ENCODE measurements around the gene ID4.
A peak's percentile ranks its signal among the peaks of the same experiment; 100 is the strongest.

ID4 gene

GRCh38 chr6:19836799-19837510, at the start of gene ID4:
Gene ID4, plus strand, starts transcription at chr6:19837370. Its CDS starts 385 bp downstream, at chr6:19837755.
- peak; percentile 61 for DNase-seq (ENCODE audit: extremely low read depth, low read depth)
- TF ChIP-seq CTCF (IDR thresholded peaks at IDR 0.05; ENCODE audit: low read depth, low read length, missing control alignments) = no peak
- peak within 1 kb of the TSS; percentile 50 for H3K4me3 ChIP-seq (replicated peaks; ENCODE audit: low read depth, low read length)

- TF ChIP-seq CTCF (IDR thresholded peaks at IDR 0.05; ENCODE audit: low read depth, low read length, missing control alignments) = no peak
- no peak overlapping the region for H3K4me3 ChIP-seq (replicated peaks; ENCODE audit: low read depth, low read length)
- DNase-seq (ENCODE audit: extremely low read depth, low read depth) = no peak
Observed at GRCh38 chr6:19788686-19789085, 48.5 kb upstream of the ID4 start.

- no peak overlapping the region for H3K4me3 ChIP-seq (replicated peaks; ENCODE audit: low read depth, low read length)
- no peak for TF ChIP-seq CTCF (IDR thresholded peaks at IDR 0.05; ENCODE audit: low read depth, low read length, missing control alignments)
- no peak for DNase-seq (ENCODE audit: extremely low read depth, low read depth)
Observed at GRCh38 chr6:19789100-19789803, 47.9 kb upstream of the ID4 start.

DNA sequence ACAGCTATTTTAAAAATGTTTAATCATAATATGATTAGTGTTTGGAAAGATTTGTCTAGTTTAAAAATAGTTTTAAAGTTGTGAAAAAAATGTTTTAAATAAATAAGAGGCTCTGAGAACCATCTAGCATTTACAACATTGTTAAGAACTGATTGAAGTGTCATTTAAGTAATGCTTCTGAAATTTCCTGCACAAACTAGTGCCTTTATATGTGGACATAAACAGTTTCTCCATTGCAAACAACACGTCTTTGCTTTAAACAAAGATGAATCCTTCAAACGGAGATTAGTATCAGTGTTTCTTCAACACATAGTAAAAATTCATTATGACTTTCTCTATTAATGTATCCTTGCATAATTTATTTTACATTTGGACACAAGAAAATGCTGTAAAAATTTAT, 45.9 kb upstream of the ID4 start:
- no peak for DNase-seq (ENCODE audit: extremely low read depth, low read depth)
- TF ChIP-seq CTCF (IDR thresholded peaks at IDR 0.05; ENCODE audit: low read depth, low read length, missing control alignments) = no peak
- no peak overlapping the region for H3K4me3 ChIP-seq (replicated peaks; ENCODE audit: low read depth, low read length)

DNA sequence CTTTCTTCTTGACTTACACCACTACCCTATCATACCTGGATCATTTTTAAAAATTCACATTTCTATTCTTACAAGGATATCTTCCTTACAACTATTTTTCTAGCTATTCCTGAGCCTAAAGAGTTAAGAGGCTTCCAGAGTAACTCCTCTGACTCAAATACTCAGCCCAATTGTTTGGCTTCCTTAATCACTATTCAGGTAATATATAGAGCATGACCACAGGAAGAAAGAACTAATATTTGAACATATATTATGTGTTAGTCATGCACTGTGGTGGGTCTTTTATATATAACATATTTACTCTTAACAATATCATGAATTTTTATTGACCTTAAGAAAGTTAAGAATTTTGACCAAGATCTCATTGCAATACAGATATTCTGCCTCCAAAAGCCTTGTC, 42.0 kb upstream of the ID4 start:
- DNase-seq (ENCODE audit: extremely low read depth, low read depth) = no peak
- TF ChIP-seq CTCF (IDR thresholded peaks at IDR 0.05; ENCODE audit: low read depth, low read length, missing control alignments) = no peak
- H3K4me3 ChIP-seq (replicated peaks; ENCODE audit: low read depth, low read length) = no peak overlapping the region

DNA sequence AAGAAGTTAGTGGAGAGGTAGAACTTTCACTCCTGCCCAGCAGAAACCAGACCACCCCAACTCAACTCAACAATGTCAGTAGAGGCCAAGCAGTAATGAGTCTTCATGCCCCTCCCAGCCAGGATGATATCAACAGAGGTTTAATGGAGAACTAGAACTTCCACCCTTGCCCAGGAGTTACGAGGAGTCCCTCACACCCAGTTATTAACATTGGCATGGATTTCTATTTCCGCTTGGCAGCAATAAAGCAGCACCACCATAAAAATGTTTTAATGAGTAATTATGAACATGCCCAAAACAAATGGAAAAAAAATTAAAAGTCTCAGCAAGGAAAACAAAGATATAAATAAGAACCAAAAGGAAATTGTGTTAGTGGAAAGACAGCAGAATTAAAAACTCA, 40.7 kb upstream of the ID4 start:
- no peak for DNase-seq (ENCODE audit: extremely low read depth, low read depth)
- no peak for TF ChIP-seq CTCF (IDR thresholded peaks at IDR 0.05; ENCODE audit: low read depth, low read length, missing control alignments)
- no peak overlapping the region for H3K4me3 ChIP-seq (replicated peaks; ENCODE audit: low read depth, low read length)
